GM19395 (cell line): ENCODE measurements around the gene PIGH.
"Not testable (repeated sequence)": the region's sequence is repeated elsewhere in the genome, so short reads cannot be mapped to it uniquely, and the experiment has no call there.

Source experiments
- ATAC-seq: cut with Tn5 transposase; IDR thresholded peaks from one replicate; pipeline ENCODE4 v1.9.1; 2021; ENCODE audit warnings: mild to moderate bottlenecking, moderate library complexity; ENCODE audit not compliant: unreplicated experiment

The PIGH gene, protein sequence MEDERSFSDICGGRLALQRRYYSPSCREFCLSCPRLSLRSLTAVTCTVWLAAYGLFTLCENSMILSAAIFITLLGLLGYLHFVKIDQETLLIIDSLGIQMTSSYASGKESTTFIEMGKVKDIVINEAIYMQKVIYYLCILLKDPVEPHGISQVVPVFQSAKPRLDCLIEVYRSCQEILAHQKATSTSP

DNA sequence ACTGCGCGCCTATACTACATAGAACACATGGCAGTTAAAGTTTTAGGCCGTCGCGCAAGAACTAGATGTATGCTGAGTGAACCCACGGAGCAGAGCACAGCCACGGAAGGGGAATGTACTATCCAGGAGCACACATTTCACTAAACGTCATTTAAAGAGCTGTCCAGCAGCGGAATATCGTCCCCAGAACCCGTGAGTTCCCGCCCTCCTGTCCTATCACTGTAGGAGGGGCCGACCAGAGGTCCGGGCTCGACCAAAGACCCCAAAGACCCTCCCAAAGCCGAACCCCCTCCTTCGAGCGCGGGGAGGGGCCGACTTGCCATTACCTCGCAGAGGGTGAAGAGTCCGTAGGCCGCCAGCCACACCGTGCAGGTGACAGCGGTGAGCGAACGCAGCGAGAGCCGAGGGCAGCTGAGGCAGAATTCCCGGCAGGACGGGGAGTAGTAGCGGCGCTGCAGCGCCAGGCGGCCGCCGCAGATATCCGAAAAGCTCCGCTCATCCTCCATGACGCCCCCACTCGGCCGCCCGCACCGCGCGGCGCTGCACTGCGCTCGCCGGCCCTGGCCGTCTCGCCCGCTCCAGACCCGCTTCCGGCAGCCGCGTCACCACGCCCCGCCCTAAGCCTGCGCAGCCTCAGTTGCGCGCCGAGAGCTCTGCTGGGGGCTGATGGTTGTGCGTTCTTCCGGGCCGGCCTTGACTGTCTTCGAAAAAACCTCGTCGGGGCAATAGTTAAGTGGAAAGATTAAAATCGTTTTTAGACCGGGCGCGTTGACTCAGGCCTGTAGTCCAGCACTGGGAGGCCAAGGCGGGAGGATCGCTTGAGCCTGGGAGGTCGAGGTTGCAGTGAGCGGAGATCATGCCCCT lies at the start of gene PIGH:
Gene PIGH, minus strand, starts transcription at position 571 of the 864 bp plus-strand sequence. Its CDS starts 65 bp downstream, at position 506.
- ATAC-seq: peak; percentile 89

GRCh38 chr14:67646131-67646530 lies 46.1 kb upstream of the PIGH start:
- ATAC-seq: no peak

GRCh38 chr14:67645414-67645813 lies 45.3 kb upstream of the PIGH start:
- no peak for ATAC-seq

DNA sequence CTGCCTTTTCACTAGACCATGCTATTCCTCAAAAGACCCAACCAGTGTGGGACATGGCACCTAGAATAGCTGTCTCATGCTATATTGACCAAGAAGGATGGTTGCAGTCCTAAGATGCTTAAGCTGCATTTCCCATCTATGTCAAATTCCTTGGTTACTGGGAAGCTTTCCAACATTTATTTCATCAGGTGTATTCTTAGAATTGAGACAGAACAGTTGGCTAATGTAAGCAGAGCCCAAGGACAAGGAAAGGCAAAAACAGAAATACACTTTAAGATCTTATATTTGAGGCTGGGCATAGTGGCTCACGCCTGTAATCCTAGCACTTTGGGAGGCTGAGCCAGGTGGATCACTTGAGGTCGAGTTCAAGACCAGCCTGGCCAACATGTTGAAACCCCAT lies 44.4 kb upstream of the PIGH start:
- no peak for ATAC-seq

GRCh38 chr14:67643713-67644112 lies 43.6 kb upstream of the PIGH start:
- no peak for ATAC-seq

GRCh38 chr14:67641902-67642749 lies 42.1 kb upstream of the PIGH start:
- no peak for ATAC-seq

- no peak for ATAC-seq
Measured at GRCh38 chr14:67641480-67641879, 41.4 kb upstream of the PIGH start.

DNA sequence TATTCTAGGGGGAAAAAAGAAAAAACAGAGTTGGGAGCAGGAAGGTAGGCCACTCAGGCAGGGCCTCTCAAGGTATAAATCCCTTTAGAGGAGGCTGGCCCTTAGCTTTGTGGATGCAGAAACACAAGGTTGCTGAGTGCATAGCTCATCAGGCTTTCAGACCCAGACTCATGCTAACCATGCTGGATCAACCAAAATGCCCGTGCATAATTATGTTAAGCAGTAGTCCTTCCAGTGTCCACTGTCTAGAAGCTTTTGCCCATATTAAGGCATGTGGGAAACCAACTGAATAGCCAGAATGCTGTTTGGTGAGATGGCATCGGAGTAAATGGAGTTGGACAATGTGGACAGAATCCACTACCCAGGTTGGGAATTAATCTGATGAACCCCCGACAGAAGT lies 38.6 kb upstream of the PIGH start:
- no peak for ATAC-seq

GRCh38 chr14:67636361-67636919 lies 36.4 kb upstream of the PIGH start:
- no peak for ATAC-seq

- ATAC-seq: no peak
Measured at GRCh38 chr14:67633451-67634147, 33.5 kb upstream of the PIGH start.

- no peak for ATAC-seq
Measured at GRCh38 chr14:67630938-67631337, 30.9 kb upstream of the PIGH start.

GRCh38 chr14:67630186-67630585 lies 30.1 kb upstream of the PIGH start:
- no peak for ATAC-seq

DNA sequence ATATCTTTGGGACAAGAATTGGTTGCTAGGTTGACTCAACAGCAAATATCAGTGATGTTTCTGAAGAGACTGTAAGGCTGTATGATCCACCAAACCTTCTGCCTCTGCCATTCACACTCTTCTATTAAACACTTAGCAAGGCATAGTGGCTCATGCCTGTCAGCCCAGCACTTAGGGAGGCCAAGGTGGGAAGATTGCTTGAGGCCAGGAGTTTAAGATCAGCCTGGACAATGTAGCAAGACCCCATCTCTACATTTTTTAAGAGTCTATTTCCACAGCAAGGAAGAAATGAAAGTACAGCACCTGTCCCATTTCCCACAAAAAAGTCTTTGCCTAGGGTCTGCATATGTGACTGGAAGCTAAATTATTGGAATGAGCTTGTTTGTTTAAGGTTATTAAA lies 27.5 kb upstream of the PIGH start:
- ATAC-seq: no peak

DNA sequence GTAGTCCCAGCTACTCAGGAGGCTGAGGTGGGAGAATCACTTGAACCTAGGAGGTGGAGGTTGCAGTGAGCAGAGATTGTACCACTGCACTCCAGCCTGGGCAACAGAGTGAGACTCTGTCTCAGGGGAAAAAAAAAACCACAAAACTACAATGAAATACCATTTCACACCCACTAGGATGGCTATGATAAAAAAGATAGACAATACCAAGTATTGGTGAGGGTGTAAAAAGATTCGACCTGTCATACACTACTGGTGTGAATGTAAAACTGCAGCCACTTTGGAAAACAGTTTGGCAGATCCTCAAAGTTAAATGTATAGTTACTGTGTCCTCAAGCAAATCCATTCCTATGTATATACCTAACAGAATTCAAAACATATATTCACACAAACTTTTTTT lies 26.1 kb upstream of the PIGH start:
- ATAC-seq: not testable (repeated sequence)

GRCh38 chr14:67623114-67623513 lies 23.0 kb upstream of the PIGH start:
- ATAC-seq: no peak

DNA sequence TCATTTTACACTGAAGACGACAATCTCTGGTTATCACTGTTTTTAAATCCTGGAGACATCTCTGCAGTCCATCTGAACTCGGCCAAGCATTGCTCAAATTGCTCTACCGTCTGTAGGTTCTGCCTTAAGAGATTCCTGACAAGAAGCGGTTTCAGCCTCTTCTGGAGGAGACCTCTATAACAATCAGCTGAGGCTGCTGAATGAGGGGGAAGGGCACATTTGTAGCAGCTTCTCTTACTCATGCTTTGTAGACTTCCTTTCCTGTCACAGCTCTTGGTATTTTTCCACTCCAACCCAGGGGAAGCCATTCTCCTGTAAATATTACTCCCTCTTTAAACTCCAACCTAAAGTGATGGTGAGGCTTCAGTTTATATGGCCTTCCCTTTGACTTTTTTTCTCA lies 22.6 kb upstream of the PIGH start:
- ATAC-seq: no peak

- ATAC-seq: no peak
Measured at GRCh38 chr14:67620217-67620785, 20.2 kb upstream of the PIGH start.

DNA sequence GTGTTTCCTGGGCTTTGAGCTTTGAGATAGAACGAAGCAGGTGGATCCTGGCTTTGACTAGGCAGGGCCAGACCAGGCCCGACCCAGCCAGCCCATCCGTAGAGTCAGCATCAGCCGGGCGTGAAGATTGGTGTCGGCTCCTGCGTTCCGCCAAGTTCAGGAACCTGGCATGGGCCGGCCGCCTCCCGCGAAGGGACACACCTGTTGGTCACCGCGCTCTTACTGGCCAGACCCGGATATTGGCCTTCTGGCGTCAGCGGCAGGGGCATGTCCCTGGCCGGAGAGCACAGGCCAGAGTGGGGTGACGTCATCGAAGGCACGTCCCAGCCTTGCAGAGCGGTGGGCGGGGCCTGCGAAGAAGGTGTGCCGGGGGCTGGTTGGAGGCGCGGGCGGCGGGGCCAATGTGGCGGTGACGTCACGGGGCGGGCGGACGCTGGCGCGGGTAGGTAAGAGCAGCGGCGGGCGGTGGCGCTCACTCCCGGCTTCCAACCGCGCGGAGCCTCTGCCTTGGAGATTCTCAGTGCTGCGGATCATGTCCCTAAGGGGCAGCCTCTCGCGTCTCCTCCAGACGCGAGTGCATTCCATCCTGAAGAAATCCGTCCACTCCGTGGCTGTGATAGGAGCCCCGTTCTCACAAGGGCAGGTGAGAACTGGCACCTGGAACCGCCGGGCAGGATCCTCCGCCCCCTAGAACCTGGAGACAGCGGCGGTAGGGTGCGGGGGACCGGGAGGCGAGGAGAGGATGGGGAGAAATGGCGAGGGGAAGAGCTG lies 19.6 kb upstream of the PIGH start, which contains the start of gene ARG2:
Gene ARG2, plus strand, starts transcription at position 475 of the 771 bp plus-strand sequence. Its CDS starts 58 bp downstream, at position 533.
- ATAC-seq: peak; percentile 91

- ATAC-seq: no peak
Measured at GRCh38 chr14:67618617-67619063, 18.6 kb upstream of the PIGH start.
